Measurements from ENCODE around the gene CASP2. TPM values are rescaled to one million over a fixed set of nuclear protein-coding genes. Genes with fewer than 3 reads are reported as not detected.

The CASP2 gene
- total and polyA plus RNA-seq, 10 of the 15 experiments (the other 5 are each of a cell fraction or from before 2014, with no cell fraction given), result 12.1 to 60.4 (median 26.2) TPM

- SMC1A ChIA-PET (ENCODE audit: uncharacterized antibody, unreplicated experiment), result interaction anchor here (0.6 to 2.1 kb wide), 9 partner anchors 9 to 438 kb away, joined by 3 to 20 read pairs (median 4); no protein-coding TSS in a partner anchor
- WGBS (ENCODE audit: insufficient coverage, insufficient replicate concordance, low lambda C conversion rate, missing lambda C conversion rate), result 70% methylated on average over 2 of the region's 2 CpGs
- no peak for TF ChIP-seq KDM1A (IDR thresholded peaks at IDR 0.05; ENCODE audit: borderline replicate concordance)
- no peak for TF ChIP-seq RELA (IDR thresholded peaks at IDR 0.05; ENCODE audit: borderline replicate concordance, partially characterized antibody)
- TF ChIP-seq IKZF2 (IDR thresholded peaks at IDR 0.05), result no peak
- no peak for TF ChIP-seq NFXL1 (IDR thresholded peaks at IDR 0.05; ENCODE audit: borderline replicate concordance)
- no peak for TF ChIP-seq SMARCA5 (IDR thresholded peaks at IDR 0.05)
- no peak for TF ChIP-seq CBX3 (IDR thresholded peaks at IDR 0.05; ENCODE audit: borderline replicate concordance, low read depth)
- TF ChIP-seq EZH2 (IDR thresholded peaks at IDR 0.05; ENCODE audit: borderline replicate concordance, control insufficient read depth, low read depth, low read length), result no peak
- POLR2A ChIA-PET, result interaction anchor here (1.2 kb wide), 1 partner anchor 10 kb away, joined by 3 read pairs; no protein-coding TSS in a partner anchor
- Histone ChIP-seq H2AFZ (ENCODE audit: control insufficient read depth, low read depth, low read length) (no peak overlapping the region), H3K4me1 (ENCODE audit: control insufficient read depth, insufficient read depth, low read length) (0 out of 2 replicates have a peak, but pooled peaks cover 3% of the 10 kb centered on the region), H3K4me2 (ENCODE audit: control insufficient read depth, insufficient read depth) (no peak overlapping the region), H3K4me3 (no peak overlapping the region), H3K9me3 (replicated peaks; ENCODE audit: control insufficient read depth, insufficient read depth, low read length) (no peaks in the 10 kb centered on the region), H3K36me3 (ENCODE audit: control insufficient read depth in 2 of 2, insufficient read depth in 2 of 2, low read length in 1 of 2) (peaks cover 17 to 49% of the 10 kb centered on the region in 2 experiments), H3K27me3 (replicated peaks in 1 of 2; ENCODE audit: control insufficient read depth in 2 of 2, insufficient read depth in 2 of 2, low read length in 1 of 2) (no peaks in the 10 kb centered on the region), H3K79me2 (ENCODE audit: control insufficient read depth, insufficient read depth, low read length) (no peaks in the 10 kb centered on the region), H4K20me1 (ENCODE audit: control insufficient read depth, insufficient read depth) (no peaks in the 10 kb centered on the region; the same call in 1 of the 2 replicates), H3K27ac (ENCODE audit: control insufficient read depth, insufficient read depth) (no peak overlapping the region), H3K9ac (ENCODE audit: control insufficient read depth, insufficient read depth, low read length) (no peak overlapping the region)
- CTCF ChIA-PET, result interaction anchor here (0.7 to 2.7 kb wide), 23 partner anchors 9 to 181 kb away, joined by 3 to 30 read pairs (median 4); partner anchors contain the start of genes CASP2, CLCN1 and GSTK1
- BruUV-seq (replicated peaks), result no TSS peak
- no peak for ATAC-seq
- no peak for DNase-seq (ENCODE audit: low read depth, low spot score)
- RAD21 ChIA-PET (ENCODE audit: unreplicated experiment), result interaction anchor here (0.8 to 1.6 kb wide), 8 partner anchors 12 to 116 kb away, joined by 3 to 14 read pairs (median 4); partner anchors contain the start of genes CASP2 and GSTK1
- in situ Hi-C loops (cut with MboI), result no loop called here
- FAIRE-seq, result no peak
- intact Hi-C loops (cut with micrococcal nuclease; ENCODE audit: unreplicated experiment), result no loop called here
These were observed 11.2 kb downstream of the CASP2 start for GRCh38 chr7:143299346-143299745.
